Retina (tissue), 1 donor: Measurements from ENCODE around the gene CDKAL1.
"Not testable (repeated sequence)": the region's sequence is repeated elsewhere in the genome, so short reads cannot be mapped to it uniquely, and the experiment has no call there.

Experiments
- DNase-seq: peaks from one replicate; pipeline ENCODE4 v3.0.0-alpha.2; 2016

CDKAL1 gene

DNA sequence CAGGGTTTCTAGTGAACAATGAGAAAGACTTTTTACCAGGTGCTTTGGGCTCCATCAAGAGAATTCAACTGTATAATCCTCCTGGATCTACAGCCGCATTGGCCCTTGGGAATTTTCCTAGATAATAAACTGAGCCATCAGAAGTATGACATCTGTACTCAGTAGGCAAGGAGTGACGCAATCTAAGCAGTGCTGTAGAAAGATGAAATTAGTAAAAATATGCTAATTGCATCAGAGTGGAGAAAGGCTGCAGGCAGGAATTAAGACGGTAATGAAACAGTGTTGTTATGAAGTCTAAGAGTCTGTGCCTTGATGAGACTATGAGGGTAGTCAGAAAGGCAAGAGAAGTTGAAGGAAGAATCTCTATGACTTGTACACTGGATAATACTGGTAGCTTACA is 551.4 kb downstream of the CDKAL1 start:
- no peak for DNase-seq

DNA sequence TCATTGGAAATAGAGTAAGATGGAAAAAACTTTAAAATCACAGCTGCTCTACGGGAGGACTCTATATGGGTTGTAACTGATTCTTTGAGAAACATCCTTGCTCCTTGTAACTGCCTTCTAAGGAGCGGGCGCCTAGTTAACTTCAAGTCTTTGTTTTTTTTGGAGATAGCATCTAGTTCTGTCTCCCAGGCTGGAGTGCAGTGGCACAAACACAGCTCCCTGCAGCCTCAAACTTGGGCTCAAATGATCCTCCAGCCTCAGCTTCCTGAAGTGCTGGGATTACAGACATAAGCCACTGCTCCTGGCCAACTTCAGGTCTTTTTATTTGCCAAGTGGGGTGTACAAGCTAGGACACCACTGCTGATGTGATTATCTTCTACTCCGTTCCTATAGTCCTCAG is 552.9 kb downstream of the CDKAL1 start:
- no peak for DNase-seq

DNA sequence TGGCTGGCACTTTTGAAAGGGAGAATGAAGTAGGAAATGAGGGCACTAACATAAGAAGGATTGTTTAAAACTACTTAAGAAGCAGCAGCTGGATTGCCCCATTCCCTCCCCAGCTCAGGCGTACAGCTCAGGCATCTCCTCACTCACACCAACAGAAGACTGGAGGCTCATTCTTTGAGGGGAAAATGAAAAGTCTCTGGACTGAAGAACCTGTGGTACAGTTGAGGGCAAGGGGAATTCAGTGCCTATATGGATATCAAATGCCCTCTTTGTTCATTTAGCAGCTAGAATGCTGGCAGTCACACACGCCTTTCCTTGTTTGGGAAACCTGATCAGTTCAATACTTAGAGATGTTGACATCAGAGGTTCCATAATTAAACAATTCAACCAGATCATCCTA is 557.2 kb downstream of the CDKAL1 start:
- no peak for DNase-seq

DNA sequence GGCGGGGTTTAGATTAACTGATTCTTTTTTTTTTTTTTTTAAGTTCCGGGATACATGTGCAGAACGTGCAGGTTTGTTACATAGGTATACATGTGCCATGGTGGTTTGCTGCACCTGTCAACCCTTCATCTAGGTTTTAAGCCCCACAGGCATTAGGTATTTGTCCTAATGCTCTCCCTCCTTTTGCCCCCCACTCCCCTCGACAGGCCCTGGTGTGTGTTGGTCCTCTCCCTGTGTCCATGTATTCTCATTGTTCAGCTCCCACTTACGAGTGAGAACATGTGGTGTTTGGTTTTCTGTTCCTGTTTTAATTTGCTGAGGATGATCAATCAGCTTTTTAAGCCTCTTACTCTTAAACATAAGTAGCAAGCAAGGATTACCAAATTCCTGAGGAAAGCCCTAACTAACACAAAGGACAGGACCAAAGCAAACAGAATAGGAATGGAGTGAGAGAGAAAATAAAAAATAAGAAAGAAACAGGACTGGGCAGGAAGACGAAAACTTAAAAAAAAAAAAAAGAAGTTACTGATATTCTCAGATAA is 558.0 kb downstream of the CDKAL1 start:
- not testable (repeated sequence) for DNase-seq

DNA sequence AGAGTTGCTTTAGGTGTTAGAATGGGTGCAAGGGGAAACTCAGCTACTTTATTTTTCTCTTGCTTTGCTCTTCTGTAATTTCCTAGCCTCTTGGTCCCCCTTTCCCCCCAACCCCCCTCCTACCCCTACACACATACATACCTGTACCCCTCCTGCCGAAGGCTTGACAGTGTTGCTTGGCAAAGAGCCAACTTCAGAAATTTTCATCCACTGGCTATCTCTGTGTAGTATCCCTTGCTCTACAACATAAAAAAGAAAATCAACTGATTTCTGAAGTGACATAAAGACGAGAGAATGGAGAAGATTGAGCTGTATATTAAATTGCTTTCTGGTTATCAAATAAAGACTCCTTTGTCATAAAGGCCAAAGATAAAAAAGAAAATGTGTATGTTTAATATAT is 561.2 kb downstream of the CDKAL1 start:
- DNase-seq, result no peak

DNA sequence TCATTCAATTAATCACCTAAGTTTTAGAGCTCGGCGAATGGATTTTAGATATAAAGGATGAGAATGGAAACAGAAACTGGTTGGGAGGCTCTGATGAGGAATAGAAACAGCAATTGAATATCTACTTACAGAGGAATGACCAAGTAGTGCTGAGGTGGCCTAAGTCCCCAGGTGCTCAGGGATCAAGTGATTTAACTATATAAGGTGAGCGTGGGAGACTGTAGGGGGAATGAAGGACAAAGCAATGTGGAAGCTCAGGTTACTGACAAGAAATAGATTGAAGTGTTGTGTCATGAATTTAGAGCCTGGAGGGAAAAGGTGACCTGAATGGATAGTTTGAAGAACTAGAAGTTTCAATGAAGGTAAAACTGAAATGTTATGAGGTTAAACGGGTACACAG is 563.9 kb downstream of the CDKAL1 start:
- no peak for DNase-seq

DNA sequence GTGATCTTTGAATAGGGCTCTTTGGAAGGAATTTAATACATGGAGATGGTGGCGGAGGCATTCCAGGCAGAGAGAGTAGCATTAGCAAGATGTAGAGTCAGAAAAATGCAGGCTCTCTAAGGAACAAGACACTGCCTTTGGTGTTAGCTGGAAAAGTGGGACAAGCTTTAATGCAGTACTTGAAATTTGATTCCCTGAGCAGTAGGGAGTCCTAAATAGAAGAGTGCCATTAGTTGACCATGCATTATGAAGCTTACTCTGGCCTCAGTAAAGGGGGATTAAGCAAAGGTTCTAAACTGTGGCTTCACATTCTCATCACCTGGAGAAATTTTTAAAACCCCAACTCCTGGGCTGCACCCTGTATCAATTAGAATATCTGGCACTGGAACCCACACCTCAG is 564.5 kb downstream of the CDKAL1 start:
- no peak for DNase-seq

DNA sequence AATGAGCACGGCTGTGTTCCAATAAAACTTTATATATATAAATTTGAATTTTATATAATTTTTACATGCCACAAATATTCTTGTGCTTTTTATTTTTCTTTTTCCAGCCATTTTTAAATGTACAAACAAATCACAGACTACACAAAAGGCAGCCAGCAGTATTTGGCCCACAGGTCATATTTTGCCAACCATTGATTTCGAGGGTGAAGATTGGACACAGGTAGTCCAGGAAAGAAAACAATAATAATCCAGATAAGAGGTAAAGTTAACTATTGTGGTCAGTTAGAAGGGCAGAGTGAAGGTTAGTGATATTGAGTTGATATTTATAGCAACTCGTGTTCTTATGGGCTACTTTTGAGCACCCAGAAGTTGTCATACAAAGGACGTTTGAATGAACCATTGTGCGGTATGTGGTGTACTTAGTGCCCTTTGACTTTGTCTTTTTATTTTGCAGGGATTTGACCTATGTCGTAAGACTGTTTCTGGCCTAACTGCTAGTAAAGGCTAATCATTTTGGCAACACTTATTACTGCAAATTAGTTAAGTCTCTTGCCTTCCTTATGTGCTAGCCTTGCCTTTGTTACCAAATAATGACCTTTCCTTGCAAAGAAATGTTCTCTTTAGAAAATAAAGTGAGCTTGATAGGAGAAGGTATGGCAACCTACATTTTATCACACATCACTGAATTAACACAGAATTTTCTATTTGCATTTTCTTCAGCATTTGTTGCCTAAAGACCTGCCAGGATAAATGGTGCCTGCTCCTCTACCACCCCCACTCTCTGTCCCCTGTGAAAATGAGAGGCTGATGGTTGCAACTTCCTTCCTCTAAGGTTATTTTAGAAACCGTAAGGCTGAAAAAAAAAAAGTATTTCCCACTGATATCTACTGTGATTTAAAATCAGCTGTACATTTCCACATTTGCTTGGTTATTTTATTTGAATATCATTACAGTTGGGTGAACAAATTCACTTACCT is 565.4 kb downstream of the CDKAL1 start:
- no peak for DNase-seq

DNA sequence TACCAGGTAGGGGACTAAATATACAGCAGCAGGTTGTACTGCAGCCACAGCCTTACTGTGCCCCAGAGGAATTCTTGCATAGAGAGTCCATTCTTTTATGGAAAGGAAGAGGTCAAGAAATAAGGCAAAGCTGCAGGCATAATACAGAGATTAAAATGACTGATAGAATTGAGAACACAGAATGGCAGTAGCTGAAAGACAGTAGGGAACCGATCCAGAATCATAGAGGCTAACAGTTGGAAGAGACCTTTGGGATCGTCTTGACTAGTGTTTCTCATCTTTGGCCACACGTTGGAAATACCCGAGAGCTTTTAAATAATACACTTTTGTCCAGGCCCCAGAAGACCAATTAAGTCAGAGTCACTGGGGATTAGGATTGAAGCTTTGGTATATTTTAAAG is 566.7 kb downstream of the CDKAL1 start:
- DNase-seq, result no peak

DNA sequence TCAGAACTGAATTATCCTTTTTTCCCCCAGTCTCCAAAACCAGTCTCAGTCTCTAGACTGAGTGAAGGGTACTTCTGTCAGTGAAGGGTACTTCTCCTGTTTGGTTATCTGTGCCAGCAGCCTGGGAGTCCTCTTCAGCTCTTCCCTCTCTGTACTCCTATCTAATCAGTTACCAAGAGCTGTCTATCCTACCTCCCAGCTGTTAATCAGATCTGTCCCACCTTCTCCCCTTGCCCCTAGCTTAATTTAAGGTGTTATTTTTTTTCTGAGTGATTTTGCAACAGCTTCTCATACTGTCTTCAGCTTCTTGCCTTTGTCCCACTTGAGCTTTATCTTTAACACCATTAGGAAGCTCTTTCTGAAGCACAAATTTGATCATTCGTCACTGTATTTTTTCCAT is 567.4 kb downstream of the CDKAL1 start:
- no peak for DNase-seq

DNA sequence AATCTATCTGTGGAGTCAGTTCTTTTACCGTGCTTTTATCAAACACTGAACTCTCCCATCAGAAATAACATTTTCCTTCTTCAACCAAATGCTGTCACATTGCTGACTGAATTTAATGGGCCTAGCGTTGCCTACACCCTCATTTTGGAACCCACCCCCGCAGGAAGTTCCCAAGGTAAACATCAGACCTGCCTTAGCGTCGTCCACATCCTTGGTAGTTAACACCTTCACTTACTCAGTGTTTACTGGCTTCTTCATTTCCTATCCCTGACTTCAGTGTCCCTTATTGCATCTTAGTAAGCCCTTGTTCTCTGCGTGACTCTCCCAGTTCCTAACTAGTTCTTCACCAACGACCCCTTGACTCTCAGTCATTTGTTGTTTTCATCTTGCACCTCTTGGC is 567.9 kb downstream of the CDKAL1 start:
- no peak for DNase-seq

DNA sequence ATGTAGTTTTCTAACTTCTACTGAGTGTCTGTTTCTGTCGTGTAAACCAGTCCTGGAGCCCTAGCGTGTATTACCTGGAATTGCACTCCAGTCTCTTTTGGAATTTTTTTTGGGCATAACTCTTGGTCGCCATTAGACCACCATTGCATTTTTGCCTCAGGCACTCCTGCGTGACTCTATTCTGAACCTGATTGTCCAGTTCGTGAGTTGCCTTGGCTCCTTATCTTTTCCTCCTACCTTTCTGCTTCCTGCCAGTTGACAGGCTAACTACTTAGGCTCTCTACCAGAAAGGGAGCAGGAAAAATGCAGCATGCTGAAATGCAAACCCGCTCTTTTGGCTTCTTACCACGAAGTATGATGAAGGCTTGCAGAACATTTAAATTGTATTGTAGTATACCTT is 568.4 kb downstream of the CDKAL1 start:
- no peak for DNase-seq

DNA sequence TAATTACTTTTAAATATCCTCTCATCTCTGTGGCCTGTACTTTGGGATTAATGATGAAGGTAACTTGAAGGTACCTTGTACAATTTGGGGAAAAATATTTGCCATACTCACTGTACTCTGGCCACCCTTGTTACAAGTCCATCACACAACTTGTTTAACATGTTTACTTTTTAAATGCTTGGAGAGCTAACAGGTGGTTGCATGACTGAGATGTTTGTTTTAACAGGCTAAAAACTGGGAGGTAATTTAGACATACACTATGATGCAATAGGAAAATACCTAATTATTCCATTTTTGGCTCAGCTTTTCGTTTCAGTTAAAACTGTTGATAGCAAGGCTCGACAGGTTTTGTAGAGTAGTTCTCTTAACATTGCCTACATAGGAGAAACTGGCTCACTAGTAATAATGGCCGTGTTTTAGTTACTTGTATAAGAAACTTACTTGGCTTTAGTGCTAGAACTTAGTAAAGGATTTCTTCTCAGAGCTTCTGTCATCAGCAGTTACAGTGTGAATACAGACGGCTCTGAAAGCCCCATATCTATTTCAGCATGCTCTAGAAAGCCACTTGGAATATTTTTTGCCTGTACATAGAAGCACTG is 569.5 kb downstream of the CDKAL1 start:
- no peak for DNase-seq

DNA sequence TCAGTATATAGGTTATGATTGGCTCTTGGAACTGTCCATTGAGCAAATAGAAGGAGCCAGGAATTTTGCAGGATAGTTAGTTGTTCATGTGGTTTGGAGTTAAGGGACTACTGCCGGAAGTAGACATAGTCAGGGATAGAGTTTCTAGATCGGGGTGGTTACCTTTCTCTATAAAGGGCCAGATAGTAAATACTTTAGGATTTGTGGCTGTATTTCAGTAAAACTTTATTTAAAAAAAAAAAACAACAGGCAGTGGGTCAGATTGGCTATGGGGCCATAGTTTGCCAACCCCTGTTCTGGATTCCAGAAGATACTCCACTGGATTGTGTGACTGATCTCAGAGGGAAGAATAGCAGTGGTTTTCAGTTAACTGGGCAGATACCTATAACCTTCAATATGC is 570.0 kb downstream of the CDKAL1 start:
- DNase-seq, result no peak

DNA sequence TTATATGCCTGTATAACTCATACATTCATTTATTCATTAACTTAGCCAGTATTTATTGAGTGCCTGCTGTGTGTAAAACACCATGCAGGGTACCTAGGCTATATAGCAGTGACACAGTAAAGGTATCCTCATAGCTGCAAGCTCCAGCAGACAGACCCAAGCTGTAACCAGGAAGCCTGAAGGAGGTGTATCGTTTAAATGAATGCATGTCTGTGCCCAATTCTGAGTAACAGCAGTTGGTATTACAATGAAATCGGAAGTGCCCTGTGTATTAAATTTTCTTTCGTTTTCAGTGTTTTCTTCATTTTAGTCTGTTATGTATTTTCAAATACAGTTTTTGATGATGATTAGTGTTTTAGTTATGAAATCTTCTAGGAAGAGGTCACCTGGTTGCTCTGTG is 573.5 kb downstream of the CDKAL1 start:
- DNase-seq, result no peak

DNA sequence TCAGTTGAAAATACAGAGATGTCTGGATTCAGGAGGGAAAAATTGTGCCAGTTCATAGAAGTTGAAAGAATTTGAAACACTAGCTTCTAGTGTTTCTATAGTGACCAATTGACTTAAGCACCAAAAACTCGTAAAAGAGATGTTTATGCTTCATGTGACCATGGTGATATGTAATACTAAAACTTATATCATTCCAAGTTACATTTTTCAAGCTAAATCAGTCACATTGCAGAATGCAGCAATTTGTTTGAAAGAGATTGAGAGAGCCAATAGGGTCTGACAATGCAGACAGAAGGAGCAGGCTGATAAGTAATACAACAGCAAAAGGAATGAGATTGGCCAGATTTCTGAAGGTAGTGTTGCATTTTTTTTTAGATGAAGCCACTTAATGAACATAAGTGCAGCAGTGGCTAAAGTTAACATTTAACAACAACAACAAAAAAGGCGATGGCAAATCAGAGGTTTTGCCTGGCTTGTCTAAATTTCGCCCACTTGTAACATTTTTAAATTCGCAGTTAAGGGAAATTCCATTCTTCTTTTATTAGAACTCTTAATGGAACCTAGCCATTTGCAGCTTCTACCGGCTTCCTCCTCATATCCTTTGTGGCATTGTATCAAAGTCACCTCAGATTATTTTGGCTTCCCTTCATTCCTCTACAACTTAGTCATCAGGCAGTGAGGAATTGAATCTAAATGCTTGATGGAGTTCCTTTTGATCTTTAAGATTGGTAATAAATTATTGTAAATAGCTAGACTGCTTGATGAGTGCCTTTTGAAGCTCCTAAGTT is 575.3 kb downstream of the CDKAL1 start:
- no peak for DNase-seq

DNA sequence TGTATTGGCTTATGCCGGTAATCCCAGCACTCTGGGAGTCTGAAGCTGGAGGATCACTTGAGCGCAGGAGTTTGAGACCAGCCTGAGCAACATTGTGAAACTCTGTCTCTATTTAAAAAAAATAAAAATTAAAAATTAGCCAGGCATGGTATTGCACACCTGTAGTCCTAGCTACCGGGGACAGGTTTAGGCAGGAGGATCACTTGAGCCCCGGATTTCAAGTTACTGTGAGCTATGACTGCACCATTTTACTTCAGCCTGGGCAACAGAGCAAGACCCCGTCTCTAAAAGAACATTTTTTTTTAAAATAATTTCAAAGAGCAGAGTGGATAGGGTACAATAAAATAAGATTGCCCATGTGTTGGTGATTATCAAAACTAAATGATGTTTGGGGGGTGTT is 576.4 kb downstream of the CDKAL1 start:
- DNase-seq, result no peak

DNA sequence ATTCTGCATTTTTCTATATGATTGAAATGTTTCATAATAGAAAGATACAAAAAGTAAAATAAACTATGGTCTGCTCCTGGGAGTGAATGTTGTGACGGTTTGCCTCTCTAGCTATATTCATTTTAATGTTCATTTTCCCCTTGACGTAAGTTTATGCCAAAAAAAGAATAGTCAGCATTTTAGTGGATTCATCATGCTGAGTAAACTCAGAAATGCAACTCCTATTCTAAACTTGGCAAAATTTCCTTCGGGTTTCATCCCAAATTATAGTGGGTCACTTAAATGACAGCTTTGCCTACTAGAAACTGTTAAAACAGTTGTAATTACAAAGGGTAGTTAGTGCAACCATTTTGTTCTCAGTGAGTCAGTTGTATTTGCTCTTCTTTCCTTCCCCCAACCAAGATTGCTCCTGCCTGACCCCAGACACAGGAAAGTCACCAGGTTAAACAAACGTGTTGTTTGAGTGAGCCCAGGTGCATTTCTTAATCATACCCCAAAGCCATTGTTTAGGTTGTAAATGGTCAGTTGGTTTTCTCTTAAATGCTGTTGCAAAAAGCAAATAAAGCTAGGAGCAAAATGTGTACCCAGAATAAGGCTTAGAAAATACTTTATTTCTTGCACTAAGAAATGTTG is 577.0 kb downstream of the CDKAL1 start:
- no peak for DNase-seq

DNA sequence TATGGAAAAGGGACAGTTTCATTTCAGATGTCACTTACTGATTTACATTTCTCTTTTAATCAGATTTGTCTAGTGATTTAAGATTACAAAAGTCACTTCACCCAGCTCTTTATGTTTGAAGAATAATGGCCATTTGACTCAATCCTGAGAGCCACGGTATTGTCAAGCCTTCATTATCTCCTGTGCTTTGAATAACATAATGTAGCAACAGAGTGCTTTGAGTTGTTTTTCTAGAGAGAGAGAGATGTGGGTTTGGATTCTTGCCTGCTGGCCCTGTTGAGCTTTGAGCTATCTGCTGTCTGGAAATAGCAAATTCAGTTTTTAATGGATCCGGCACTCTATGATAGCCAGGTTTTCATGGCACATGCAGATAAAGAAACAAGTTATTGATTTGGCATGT is 580.9 kb downstream of the CDKAL1 start:
- no peak for DNase-seq

DNA sequence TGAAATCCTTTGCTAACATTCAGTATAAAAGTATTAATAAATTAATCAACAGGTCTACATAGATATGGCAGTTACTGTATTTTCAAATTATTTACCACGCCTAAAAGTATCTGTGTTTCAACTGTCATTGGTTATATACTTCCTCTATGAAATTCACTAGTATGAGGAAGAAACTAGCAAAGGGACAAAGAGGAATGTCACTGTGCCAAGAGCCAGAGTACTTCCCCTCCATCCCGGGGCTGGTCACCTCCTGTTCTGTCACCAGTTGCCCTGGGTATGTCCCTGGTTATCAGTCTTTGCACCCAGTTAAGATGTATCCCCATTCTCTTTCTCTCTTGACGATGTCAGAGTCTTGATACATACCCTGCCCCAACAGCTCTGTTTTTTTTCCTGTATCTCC is 582.5 kb downstream of the CDKAL1 start:
- no peak for DNase-seq

DNA sequence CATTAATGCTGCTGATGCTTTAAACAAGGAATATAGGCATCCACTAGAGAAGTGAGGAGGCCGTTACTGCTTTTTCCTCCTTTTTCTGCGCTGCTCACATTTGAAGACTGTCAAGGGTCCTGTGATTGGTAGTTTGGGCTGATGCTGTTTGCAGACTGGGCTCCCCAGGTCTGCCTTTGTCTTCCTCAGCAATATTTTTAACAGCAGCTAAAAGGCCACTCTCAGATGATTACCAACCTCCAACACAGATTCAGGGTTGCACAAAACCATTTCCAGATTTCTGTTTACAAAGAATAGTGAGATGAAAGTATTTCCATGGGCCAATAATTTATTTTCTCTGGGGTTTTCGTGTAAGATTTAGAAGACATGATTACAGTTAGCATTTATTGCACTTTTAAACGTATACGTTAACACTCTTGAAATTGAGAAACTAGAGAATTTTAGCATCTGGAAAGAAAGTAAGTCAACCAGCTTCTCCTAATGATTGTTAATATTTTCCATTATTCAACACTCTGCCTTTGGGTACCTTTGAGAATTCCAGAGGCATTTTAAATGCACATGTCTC is 584.0 kb downstream of the CDKAL1 start:
- DNase-seq, result no peak

DNA sequence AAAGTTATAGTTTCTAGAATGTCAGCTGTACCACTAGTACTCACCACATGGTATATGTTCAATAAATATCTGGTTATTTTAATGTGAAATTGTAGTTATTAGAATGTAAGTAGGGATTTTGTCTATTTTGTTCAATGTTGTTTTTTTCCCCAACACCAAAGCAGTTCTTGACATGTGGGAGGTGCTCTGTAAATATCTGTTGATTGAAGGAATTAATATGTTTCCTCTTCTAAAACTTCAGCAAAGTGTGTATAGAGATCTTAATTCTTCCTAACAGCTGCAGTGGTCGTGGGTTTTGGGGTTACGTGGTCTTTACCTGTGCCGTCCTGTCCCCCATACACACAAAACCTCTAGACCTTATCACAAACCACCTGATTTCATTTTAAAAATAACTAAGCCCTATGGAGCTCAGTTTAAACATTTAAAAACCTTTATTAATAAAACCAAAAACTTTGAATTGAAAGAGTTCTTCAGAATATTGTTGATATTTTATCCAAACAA is 587.4 kb downstream of the CDKAL1 start:
- DNase-seq, result no peak
